HG02885 (cell line): ENCODE data around the gene GNG4.
"Not testable (repeated sequence)": the region's sequence is repeated elsewhere in the genome, so short reads cannot be mapped to it uniquely, and the experiment has no call there.

Experiments used
- ATAC-seq: cut with Tn5 transposase; IDR thresholded peaks from one replicate; pipeline ENCODE4 v1.9.1; 2021; ENCODE audit warnings: mild to moderate bottlenecking; ENCODE audit not compliant: unreplicated experiment, poor library complexity

The GNG4 gene

DNA sequence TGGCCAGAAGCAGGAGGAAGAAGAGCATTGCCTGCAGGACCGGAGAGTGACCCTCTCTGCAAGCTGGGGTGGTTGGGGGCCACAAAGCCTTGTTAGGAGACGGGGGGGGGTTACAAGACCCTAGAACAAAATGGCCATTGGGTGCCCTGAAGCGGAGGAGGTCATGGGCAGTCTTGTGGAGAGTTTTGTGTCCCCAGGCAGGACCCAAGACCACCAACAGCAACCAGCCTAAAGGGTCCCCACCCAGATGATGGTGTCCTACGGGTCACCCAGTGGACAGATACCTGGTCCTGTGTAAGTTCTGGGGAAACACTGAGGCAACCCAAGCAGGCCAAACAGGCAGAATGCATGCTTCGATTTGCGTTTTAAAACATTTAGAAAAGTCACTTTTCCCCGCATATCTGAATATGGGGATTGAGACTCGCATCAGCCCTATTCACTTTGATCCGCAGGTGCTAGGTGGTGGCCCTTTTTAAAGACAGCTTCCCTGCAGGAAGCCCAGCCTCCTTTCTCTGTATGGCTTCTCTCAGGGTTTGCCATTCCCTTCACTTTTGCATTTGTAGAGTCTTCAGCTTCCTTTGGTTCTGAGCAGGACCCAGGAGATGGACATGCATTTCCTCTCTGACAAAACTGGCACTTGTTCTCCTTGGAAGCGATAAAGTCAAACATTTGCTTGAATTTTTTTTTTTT is 21.1 kb downstream of the GNG4 start:
- no peak for ATAC-seq

DNA sequence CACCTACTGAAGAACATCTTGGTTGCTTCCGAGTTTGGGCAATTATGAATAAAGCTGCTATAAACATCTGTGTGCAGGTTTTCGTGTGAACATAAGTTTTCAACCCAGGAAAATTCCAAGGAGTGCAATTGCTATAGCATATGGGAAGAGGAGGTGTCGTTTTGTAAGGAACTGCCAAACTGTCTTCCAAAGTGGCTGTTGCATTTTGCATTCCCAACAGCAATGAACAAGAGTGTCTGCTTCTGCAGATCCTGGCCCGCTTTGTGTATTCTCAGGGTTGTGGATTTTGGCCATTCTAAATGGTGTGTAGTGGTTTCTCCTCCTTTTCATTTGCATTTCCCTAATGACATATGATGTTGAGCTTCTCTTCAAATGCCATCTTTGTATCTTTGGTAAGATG is 23.8 kb downstream of the GNG4 start:
- ATAC-seq: no peak

DNA sequence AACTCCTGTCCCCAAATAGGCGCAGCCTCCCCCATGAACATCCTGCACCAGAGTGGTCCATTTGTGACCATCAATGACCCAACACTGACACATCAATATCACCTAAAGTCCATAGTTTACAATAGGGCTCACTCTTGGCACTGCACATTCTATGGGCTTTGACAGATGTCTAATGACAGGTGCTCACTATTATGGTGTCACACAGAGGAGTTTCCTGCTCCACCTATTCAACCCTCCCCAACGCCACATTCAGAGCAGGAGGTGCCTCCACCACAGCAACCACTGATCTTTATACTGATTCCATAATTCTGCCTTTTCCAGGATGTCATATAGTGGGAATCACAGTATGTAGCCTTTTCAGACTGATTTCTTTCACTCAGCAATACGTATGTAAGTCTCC is 24.2 kb downstream of the GNG4 start:
- ATAC-seq: no peak

DNA sequence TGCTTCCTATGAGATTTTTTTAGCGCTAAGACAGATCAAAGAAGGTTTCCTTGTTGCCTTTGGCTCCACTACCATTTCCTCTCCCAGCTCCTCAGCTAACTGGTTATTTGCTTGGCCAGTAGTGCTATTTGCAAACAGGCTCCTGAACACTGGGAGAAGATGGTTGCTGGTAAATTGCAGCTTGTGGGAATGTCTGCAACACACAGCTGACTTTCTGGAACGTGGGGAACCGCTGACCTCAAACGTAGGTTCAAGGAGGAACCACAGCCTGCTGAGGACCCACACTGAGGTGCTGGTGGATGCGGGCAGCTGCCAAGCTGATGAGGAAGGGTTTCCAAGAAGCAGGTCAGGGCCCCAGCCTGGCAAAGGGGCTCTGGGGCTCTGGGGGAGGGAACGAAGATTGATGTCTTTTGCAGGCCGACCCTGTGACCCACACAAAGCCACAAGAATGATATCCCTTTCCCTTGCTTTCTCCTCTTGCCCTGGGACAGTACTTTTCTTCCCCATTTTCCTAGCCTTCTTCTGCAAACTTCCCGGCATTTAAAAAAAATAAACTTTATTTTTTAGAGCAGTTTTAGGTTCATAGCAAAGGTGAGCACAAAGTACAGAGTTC is 24.8 kb downstream of the GNG4 start:
- no peak for ATAC-seq

DNA sequence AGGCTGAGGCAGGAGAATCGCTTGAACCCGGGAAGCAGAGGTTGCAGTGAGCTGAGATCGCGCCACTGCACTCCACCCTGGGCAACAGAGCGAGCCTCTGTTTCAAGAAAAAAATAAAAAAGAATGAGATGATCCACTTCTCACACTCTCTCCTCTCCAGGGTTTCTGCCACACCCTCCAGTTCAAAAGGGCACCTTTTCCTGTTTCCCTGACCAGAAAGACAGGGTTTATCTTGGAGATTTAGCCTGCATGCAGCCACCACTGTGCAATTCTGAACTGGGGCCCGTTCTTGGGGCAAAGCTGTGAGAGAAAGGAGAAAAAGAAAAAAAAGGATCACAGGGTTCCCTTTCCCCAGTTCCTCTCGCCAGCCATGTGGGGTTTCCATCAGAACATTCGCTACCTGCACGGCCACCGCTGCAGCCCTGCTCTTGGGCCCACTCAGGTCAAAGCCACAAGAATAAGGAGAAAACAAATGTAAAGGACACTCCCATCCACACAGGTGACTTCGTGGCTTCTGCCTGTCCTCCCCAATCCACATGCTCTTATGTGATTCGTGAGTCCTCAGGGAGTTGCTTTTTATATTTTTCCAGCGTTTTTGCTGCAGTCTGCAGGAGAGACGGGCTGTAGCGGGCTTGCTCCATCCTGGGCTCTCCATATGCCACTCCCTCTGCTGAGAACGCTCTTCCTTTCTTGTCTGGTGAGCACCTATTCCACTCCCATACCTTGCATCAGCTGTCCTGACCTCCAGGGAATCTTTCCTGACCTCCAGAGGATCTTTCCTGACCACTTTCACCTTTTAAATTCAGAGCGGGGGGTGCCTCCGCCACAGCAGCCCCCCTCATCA is 26.4 kb downstream of the GNG4 start:
- ATAC-seq: no peak

DNA sequence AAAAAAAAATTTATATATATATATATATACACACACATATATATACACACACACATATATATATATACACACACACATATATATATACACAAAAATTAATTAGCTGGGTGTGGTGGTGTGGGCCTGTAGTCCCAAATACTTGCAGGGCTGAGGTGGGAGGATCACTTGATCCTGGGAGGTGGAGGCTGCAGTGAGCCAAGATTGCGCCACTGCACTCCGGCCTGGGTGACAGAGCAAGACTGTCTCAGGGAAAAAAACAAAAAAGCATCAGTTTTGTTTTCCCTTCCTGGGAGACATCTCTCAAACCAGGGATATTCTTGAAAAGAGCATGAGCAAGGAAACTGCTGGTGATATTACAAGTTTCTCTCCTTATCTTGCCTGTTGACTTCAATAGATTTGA is 30.4 kb downstream of the GNG4 start:
- not testable (repeated sequence) for ATAC-seq

DNA sequence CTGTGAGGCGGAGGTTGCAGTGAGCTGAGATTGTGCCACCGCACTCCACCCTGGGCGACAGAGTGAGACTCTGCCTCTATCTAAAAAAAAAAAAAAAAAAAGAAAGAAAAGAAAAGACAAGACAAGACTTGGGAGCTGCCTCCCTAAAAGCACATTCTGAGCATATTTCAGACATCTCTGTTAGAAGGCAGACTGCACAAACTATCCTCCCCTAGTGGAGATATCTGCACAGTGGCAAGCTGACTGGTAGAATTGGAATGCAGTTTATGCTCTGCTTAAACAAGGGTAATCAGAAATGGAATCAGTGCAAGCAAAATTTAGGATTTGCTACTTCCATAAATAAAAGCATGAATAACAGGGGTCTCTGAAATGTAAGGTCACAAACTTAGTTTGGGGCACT is 31.8 kb downstream of the GNG4 start:
- ATAC-seq: no peak

DNA sequence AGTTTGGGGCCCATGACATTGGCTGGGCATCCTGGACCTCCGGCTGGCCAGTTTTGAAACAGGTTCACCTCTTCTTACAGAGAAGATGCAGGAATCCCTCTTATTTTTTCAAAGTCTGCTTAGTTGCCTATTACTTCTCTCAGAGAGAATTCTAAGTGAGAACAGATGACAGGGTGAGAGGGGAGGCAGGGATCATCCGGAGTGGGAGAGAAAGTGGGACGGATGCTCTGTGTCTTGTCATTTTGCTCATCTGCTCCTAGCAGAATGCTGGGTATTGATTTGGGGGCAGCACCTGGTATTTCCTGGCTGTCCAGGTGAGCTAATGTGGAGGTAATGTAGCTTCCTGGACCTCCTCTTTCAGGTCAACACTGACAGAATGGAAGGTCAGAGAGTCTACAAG is 32.4 kb downstream of the GNG4 start:
- no peak for ATAC-seq

DNA sequence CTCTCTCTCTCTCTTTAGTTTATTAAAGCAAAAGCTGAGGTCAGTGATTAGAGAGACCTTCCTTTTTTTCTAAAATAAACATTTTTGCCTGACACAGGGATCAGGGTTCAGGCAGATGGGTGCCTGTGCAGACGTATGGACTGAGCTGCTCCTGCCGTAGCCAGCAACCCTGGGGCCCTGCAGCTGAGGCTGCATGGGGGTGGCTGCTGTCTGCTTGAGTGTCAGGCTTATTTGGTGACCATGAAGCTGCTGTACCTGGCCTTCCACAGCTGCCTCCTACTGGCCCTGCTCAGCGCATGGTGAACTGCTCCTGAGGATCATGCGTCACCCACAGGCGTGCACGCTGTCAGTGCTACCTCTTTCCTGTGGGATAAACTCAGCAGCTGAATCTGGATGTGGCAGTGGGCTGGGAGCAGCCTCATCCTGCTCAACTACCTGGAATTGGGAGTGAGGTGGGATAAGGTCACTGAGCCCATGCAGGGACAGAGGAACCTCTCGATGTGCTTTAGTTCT is 35.1 kb downstream of the GNG4 start:
- no peak for ATAC-seq

DNA sequence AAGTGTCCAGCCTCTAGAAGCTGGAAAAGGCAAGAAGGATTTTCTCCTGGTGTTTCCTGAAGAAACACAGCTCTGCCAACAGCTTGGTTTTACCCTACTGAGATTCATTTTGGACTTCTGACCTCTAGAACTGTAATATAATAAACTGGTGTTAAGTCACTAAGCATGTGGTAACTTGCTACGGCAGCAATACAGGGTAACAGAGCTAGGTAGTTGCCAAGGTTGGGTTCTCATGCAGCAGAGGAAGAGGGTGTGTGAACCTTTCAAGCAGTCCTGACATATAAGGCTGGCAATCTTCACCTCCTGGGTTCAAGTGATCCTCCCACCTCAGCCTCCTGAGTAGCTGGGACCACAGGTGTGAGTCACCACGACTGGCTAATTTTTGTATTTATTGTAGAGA is 36.0 kb downstream of the GNG4 start:
- no peak for ATAC-seq

DNA sequence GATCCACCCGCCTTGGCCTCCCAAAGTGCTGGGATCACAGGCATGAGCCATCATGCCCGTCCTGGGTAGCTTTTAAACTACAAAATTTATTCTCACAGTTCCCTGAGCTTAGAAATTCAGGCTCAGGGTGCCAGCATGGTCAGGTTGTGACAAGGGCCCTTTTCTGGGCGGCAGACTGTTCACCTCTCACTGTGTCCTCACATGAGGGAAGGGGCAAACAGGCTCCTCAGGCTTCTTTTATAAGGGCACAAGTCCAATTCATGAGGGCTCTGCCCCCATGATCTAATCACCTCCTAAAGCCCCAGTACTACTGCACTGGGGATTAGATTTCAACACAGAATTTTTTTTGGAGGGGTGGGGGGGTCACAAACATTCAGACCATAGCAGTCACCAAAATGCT is 36.8 kb downstream of the GNG4 start:
- no peak for ATAC-seq

DNA sequence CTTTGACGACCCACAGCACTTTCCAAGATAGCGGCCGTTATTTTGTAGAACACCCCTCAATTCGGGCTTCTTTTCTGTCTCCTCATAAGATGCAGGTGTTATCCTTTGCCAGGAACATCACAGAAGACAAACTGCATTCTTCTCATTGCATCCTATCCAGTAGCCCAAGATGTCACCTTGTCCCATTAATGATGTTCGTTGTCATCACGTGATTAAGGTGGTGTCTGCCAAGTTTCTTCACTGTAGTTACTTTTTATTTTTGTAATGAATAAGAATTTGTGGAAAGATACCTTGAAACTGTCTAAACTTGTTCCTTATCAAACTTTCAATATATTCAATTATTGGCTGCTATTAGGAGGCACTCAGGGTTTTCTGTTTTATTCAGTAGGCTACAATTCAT is 39.4 kb downstream of the GNG4 start:
- ATAC-seq: no peak

DNA sequence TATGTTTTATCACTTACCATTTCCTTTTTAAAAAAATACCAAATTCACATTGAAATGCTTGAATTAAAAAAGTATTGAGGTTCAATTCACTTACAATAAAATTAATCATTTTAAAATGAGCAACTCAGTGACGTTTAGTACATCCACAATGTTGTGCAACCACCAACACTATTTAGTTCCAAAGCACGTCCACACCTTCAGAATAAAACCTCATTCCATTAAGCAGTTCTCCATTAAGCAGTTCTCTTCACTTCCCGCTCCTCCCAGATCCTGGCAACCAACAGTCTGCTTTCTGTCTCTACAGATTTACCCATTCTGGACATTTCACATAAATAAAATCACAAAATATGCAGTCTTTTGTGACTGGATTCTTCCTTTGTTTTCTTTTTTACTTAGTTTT is 41.3 kb downstream of the GNG4 start:
- no peak for ATAC-seq

DNA sequence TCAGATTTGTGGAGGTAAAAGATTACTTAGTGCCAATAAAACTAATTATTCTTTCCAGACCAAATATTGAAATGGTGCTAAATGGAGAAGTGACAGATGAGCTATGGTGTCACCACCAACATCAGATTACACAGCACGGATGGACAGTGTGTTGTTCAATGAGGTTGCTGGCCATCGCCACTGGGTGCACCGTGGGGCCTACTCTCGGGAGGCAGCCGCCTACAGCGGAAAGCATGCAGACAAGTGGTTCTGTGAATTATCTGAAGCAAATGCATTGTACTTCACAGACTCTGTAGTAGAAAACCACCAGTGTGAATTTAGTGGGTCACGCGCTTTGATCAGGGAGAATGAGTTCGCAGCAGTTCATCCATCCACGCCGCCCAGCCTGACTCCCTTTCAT is 42.3 kb downstream of the GNG4 start:
- ATAC-seq: no peak

DNA sequence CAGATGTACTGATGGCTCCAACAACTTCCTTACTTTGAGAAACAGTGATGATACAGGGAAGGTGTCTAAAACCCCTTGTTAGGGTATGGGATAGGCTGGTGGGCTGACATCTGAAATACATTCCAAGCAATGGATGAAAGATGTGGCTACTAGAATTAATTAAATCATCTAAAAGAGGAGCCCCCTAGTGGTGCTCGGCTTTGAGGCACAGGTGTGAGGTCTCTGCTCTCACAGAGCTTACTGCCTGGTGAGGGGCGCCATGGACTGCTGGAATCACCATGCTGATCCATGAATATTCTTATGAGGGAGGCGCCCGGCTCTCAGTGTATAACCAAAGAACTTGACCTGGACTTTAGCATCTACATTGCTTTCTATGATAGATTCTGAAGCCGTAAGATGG is 48.5 kb downstream of the GNG4 start:
- ATAC-seq: no peak

DNA sequence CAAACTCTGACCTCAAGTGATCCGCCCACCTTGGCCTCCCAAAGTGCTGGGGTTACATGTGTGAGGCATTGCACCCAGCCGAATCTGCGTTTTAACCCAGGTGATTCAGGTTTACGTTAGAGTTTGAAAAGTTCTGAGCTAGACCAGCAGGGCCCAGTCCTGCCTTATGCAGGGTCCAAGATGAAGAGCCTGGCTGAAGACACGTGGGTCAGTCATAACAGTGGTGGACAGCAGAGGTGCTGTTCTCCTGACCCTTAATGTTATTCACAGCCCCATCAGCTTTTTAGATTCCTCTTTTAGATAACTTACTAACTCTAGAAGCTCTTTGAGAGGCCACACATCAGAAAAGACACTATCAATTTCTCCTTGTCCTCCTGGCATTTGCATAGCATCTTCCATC is 50.0 kb downstream of the GNG4 start:
- ATAC-seq: no peak

DNA sequence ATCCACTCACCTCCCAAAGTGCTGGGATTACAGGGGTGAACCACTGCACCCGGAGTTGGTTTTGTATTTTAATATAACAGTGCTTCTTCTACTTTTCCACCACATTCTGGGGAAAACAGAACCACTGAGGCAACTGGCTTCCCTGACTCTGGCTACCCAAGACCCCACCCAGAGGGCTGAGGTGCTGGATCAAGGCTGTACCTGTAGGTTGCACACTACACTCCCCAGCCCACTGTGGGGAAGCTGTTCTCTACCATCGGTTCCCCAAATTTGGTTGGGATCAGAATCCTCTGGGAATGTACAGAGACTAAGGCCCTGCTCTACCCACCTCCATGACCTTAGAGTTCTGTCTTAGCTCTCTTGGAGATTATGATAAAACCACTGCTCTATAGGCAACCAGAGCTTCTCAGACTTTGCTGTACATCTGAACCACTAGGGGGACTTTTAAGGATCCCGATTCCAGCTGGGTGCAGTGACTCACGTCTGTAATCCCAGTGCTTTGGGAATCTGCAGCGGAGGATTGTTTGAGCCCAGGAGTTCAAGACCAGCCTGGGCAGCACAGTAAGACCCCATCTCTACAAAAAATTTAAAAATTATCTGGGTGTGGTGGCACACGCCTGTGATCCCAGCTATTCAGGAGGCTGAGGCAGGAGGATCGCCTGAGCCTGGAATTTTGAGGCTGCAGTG is 51.6 kb downstream of the GNG4 start:
- ATAC-seq: no peak

DNA sequence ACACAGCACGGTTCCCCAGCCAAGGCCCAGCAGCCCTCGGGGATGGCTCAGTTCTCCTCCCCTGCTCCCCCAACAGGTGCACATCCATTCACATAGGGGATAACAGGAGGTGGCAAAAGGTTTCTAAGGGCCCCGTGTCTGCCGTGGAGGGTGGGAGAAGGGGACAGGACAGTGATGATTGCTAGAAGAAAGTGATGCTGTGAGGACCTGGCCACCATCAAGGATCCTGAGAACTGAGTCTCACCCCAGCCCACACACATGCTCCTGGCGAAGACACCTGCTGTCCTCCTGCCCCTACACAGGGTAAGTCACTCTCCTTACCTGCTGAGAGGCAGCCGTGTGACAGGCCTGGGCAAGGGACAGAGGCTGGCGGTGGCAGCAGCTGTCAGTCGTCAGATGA is 54.5 kb downstream of the GNG4 start:
- no peak for ATAC-seq

DNA sequence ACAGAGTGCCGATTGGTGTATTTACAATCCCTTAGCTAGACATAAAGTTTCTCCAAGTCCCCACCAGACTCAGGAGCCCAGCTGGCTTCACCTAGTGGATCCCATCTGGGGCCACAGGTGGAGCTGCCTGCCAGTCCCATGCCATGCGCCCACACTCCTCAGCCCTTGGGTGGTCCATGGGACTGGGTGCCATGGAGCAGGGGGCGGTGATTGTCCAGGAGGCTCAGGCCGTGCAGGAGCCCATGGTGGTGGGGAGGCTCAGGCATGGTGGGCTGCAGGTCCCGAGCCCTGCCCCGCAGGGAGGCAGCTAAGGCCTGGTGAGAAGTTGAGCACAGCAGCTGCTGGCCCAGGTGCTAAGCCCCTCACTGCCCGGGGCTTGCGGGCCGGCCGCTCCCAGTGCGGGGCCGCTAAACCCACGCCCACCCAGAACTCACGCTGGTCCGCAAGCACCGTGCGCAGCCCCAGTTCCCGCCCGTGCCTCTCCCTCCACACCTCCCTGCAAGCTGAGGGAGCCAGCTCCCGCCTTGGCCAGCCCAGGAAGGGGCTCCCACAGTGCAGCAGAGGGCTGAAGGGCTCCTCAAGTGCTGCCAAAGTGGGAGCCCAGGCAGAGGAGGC is 55.2 kb downstream of the GNG4 start:
- not testable (repeated sequence) for ATAC-seq

DNA sequence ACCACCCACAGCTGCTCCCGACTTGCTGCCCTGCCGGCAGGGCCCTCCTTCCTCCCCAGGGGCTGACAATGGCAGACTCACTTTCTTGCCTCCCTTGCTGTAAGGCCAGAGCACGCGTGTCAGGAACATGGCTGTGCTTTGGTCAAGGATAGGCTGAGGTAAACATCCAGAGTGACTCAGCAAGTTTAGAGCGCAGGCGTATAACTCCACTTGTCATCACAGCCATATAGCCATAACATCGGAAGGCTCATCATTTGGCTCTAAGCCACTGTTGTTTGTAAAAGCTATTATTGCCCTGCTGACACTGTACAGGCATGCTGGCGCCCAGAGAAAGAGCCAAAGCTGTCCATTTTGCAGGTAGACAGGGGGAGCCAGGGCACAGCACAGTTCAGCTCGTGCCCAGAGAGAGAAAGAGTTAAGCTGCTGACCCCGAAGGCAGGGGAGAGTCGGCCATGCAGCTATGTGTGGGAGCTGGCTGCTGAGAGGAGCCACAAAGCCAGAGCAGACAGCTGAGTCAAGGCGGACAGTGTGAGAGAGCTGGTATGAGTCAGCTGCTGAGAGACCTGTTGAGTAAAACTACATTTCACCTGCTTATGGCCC is 60.6 kb downstream of the GNG4 start:
- ATAC-seq: no peak
